Measurements from ENCODE around the gene KRT83. TPM values are rescaled to one million over a fixed set of nuclear protein-coding genes. Genes with fewer than 3 reads are reported as not detected.

The KRT83 gene
- total RNA-seq, 1 experiment from 2014 or later = not detected

DNA sequence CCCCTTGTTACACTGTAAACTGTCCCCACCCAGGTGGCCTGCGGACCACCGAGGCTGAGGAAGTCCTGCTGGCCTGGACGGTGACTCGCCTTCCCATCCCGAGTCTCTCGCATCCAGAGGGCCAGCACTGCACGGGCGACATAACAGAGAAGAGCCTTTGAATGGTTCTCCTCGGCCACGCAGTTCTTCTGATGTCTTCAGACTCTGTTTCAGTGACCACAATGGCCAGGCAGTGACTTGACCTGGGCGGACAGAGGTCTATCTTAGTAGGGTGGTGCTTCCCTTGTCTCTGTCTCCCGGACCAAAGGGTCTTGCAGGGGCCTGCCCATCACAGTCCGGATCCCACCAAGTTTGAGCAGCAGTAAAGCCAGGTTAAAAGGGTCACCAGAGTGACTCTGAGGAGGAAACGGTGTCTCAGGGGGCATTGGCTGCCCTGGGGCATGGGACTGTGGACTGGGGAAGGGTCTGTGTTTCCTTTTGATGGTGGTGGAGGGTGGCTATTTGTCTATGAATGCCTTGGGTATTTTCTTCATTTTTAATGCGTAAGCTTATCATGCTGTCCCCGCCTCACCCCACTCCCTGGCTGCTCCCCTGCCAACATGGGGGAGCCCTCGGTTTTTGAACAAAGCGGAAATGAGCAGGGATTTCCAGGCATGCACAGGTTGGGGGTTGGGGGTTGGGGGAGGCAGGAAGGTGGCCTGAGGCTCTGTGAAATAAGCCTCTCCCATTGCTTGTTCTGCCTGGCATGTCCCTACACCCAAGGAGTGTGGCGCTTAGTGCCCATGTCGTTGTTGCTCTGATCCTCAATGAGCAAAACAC lies 35.8 kb upstream of the KRT83 start:
- Histone ChIP-seq H3K36me3 (ENCODE audit: low read depth) (no peaks in the 10 kb centered on the region), H3K27me3 (ENCODE audit: insufficient read depth, low read depth) (no peaks in the 10 kb centered on the region), H3K4me1 (replicated peaks; ENCODE audit: insufficient read depth) (no peaks in the 10 kb centered on the region), H3K4me2 (no peak overlapping the region), H4K20me1 (ENCODE audit: insufficient read depth) (no peaks in the 10 kb centered on the region), H3K27ac (no peak overlapping the region), H2AFZ (no peak overlapping the region), H3K9me2 (ENCODE audit: insufficient read depth) (no peaks in the 10 kb centered on the region), H3K4me3 (no peak overlapping the region), H3K9me3 (ENCODE audit: insufficient read depth, low read depth) (no peaks in the 10 kb centered on the region), H3K79me2 (ENCODE audit: low read depth) (no peaks in the 10 kb centered on the region), H3F3A (ENCODE audit: insufficient read depth, low read depth) (no peaks in the 10 kb centered on the region)
- no peak for DNase-seq
- BruUV-seq (replicated peaks) = no TSS peak
- TF ChIP-seq, protein P1, sequence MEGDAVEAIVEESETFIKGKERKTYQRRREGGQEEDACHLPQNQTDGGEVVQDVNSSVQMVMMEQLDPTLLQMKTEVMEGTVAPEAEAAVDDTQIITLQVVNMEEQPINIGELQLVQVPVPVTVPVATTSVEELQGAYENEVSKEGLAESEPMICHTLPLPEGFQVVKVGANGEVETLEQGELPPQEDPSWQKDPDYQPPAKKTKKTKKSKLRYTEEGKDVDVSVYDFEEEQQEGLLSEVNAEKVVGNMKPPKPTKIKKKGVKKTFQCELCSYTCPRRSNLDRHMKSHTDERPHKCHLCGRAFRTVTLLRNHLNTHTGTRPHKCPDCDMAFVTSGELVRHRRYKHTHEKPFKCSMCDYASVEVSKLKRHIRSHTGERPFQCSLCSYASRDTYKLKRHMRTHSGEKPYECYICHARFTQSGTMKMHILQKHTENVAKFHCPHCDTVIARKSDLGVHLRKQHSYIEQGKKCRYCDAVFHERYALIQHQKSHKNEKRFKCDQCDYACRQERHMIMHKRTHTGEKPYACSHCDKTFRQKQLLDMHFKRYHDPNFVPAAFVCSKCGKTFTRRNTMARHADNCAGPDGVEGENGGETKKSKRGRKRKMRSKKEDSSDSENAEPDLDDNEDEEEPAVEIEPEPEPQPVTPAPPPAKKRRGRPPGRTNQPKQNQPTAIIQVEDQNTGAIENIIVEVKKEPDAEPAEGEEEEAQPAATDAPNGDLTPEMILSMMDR (conservative IDR thresholded peaks at IDR 0.05) = no peak
- TF ChIP-seq EZH2 (IDR thresholded peaks at IDR 0.05; ENCODE audit: low read depth) = no peak
- intact Hi-C loops (cut with micrococcal nuclease; ENCODE audit: unreplicated experiment) = no loop called here
- ChIA-PET POLR2A (ENCODE audit: unreplicated experiment) (no interaction called here), CTCF (no interaction called here)

DNA sequence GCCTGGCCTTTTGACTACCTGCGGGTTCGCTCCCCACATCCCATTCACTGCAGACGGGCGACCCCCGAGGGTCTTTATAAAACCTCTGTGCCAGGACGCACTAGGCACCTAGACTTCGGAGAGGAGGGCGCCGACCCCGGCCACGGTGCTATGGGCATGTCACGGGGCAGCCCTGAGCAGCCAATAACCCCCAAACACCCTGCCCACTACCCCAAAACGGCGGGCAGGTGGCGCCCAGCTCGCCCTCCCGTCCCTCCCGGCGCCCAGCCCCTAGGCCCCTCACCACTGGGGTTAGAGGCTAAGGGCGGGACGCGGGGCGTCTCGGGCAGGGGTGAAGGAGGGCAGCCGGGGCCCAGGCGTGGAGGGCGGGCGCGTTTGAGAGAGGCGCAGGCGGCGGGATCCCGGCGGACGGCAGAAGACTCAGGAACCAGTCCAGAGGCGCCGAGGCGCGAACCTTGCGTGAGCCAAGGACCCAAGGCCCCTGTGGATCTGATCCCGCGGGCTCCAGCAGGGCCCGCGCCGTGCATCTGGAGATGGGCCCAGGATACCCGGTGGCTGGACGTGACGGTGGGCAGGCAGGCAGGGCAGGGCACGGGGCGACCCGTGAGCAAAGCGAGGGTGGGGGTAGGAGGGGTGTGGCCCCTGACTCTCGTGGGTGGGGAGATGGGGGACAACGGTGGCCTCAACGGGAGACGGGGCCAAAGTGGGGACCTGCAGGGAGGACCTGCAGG lies 35.0 kb upstream of the KRT83 start:
- no peaks in the 10 kb centered on the region for H3F3A ChIP-seq (ENCODE audit: insufficient read depth, low read depth)
- BruUV-seq (replicated peaks) = no TSS peak
- no peaks in the 10 kb centered on the region for H3K27me3 ChIP-seq (ENCODE audit: insufficient read depth, low read depth)
- intact Hi-C loops (cut with micrococcal nuclease; ENCODE audit: unreplicated experiment) = no loop called here
- DNase-seq = no peak
- no peaks in the 10 kb centered on the region for H3K9me3 ChIP-seq (ENCODE audit: insufficient read depth, low read depth)
- H4K20me1 ChIP-seq (ENCODE audit: insufficient read depth) = no peaks in the 10 kb centered on the region
- ChIA-PET CTCF (no interaction called here), POLR2A (ENCODE audit: unreplicated experiment) (no interaction called here)
- no peak overlapping the region for H3K4me2 ChIP-seq
- H3K9me2 ChIP-seq (ENCODE audit: insufficient read depth) = no peaks in the 10 kb centered on the region
- TF ChIP-seq EZH2 (IDR thresholded peaks at IDR 0.05; ENCODE audit: low read depth) = no peak
- TF ChIP-seq, protein P1 (conservative IDR thresholded peaks at IDR 0.05) = no peak
- H3K4me3 ChIP-seq = no peak overlapping the region
- H3K79me2 ChIP-seq (ENCODE audit: low read depth) = no peaks in the 10 kb centered on the region
- no peak overlapping the region for H3K27ac ChIP-seq
- H3K36me3 ChIP-seq (ENCODE audit: low read depth) = no peaks in the 10 kb centered on the region
- no peaks in the 10 kb centered on the region for H3K4me1 ChIP-seq (replicated peaks; ENCODE audit: insufficient read depth)
- no peak overlapping the region for H2AFZ ChIP-seq

DNA sequence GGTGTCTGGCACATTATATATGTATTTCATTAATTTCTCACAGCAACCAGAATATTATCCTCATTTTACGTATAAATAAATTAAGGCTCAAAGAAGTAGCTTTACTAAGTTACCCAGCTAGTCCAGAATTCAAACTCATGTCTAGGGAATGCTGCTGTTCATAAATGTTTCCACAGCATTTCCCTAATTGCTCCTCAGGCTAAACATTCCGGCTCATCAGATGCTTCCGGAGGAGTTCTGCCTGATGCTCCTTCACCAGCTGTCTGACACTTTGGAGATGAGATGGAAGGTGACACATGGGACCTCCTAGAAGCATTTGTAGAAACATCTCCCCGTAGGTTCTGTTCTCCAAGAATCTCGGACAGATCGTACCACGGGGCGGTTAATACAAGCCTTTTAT lies 34.0 kb upstream of the KRT83 start:
- Histone ChIP-seq H3F3A (ENCODE audit: insufficient read depth, low read depth) (no peaks in the 10 kb centered on the region), H3K9me3 (ENCODE audit: insufficient read depth, low read depth) (no peaks in the 10 kb centered on the region), H3K27me3 (ENCODE audit: insufficient read depth, low read depth) (no peaks in the 10 kb centered on the region), H3K36me3 (ENCODE audit: low read depth) (no peaks in the 10 kb centered on the region), H2AFZ (no peak overlapping the region), H4K20me1 (ENCODE audit: insufficient read depth) (no peaks in the 10 kb centered on the region), H3K4me1 (replicated peaks; ENCODE audit: insufficient read depth) (no peaks in the 10 kb centered on the region), H3K27ac (no peak overlapping the region), H3K4me2 (no peak overlapping the region), H3K9me2 (ENCODE audit: insufficient read depth) (no peaks in the 10 kb centered on the region), H3K79me2 (ENCODE audit: low read depth) (no peaks in the 10 kb centered on the region), H3K4me3 (no peak overlapping the region)
- ChIA-PET CTCF (no interaction called here), POLR2A (ENCODE audit: unreplicated experiment) (no interaction called here)
- no TSS peak for BruUV-seq (replicated peaks)
- intact Hi-C loops (cut with micrococcal nuclease; ENCODE audit: unreplicated experiment) = no loop called here
- TF ChIP-seq, protein P1 (conservative IDR thresholded peaks at IDR 0.05) = no peak
- no peak for TF ChIP-seq EZH2 (IDR thresholded peaks at IDR 0.05; ENCODE audit: low read depth)
- no peak for DNase-seq

Measured in PC-9 (cell line).